ENCODE measurements around the gene C12orf57. TPM values are rescaled to one million over a fixed set of nuclear protein-coding genes. Genes with fewer than 3 reads are reported as not detected.

C12orf57 gene
- polyA plus RNA-seq, 3 donors = 326 to 584 (median 368) TPM

- no peak overlapping the region for H3K27ac ChIP-seq (ENCODE audit: low read depth, low read length)
- WGBS, 3 donors = 82 to 91% (median 88%) methylated on average over 8 of the region's 8 CpGs
These were observed 3.8 kb downstream of the C12orf57 start for GRCh38 chr12:6947615-6948014.

DNA sequence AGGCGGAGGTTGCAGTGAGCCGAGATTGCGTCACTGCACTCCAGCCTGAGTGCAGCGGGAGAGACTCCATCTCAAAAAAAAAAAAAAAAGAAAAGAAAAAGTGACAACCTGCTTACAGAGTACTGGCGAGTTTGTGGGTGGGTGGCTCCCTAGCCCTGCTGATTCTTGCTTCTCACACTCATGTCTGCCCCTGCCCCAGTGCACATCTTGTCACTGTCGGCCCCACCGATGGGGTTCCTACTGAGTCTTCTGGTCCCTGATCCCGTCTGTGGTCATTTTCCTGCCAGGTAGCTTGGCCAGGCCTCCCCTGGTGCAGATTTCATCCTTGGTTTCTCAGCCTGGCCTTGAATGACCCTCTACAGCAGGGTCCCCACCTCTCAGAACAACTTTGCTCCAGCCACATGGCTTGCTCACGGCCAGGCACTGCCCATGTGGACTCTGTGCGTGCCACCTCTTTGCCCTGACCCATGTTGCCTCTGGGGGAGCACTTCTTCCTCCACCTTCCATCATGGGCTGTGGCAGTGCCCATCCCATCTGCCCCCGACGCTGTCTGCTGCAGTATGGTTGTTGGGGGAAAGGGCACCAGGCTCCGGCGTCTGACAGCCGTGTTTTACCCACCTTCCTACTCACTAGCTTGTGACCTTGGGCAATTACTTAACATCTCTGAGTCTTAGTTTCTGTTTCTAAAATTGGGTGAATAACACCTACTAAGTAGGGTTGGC lies 5.2 kb downstream of the C12orf57 start:
- 69 to 73% (median 72%) methylated on average over 15 of the region's 15 CpGs for WGBS, 3 donors
- no peak overlapping the region for H3K27ac ChIP-seq (ENCODE audit: low read depth, low read length)

GRCh38 chr12:6950401-6950801 lies 6.6 kb downstream of the C12orf57 start:
- WGBS, 3 donors = 51 to 75% (median 71%) methylated on average over 1 of the region's 1 CpG
- no peak overlapping the region for H3K27ac ChIP-seq (ENCODE audit: low read depth, low read length)

DNA sequence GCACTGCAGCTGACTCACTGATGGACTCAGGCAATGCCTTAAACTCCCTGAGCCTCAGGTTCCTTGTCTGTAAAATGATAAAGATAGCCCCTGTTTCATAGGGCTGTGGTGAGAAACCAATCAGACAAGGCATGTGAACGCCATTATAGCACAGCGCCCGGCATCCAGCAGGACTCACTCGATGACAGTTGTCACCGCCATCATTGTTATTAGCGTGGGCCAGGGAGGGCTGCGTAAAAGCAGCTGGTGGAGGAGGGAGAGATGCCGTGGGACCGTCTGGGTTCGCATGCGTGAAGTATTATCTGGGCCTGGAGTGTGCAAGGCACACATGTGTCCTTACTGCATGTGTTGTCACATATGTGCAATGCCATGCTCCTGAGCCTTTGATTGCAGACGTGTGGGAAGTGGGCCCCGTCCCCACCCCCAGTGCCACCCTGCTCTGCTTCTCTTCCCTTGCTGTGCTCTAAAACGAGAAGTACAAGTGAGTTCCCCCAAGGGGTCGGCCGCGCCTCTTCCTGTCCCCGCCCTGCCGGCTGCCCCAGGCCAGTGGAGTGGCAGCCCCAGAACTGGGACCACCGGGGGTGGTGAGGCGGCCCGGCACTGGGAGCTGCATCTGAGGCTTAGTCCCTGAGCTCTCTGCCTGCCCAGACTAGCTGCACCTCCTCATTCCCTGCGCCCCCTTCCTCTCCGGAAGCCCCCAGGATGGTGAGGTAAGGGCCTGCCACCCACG lies 7.2 kb downstream of the C12orf57 start, which contains the start of gene PTPN6:
PTPN6 (plus strand) TSS at position 546 of the 730 bp plus-strand sequence; CDS start at position 703, 157 bp downstream.
- 51 to 85% (median 51%) methylated on average over 24 to 25 of the region's 25 CpGs for WGBS, 3 donors
- H3K27ac ChIP-seq (ENCODE audit: low read depth, low read length) = no peak within 1 kb of the TSS

DNA sequence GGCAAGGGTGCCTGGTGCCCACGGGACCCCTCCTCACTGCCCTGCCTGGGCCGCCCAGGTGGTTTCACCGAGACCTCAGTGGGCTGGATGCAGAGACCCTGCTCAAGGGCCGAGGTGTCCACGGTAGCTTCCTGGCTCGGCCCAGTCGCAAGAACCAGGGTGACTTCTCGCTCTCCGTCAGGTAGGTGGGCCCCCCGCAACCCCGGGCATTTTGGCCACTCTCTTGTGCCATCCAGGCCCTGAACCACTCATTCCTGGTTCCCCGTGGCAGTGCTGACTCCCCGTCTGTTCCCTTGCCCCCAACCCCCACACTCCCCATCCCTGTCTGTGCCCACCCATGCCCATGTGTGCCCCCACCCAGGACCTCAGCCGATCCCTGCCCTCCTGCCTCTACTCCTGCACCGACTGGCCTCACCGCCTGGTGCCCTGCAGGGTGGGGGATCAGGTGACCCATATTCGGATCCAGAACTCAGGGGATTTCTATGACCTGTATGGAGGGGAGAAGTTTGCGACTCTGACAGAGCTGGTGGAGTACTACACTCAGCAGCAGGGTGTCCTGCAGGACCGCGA lies 7.8 kb downstream of the C12orf57 start:
- H3K27ac ChIP-seq (ENCODE audit: low read depth, low read length) = no peak overlapping the region
- WGBS, 3 donors = 52 to 88% (median 67%) methylated on average over 20 of the region's 20 CpGs

GRCh38 chr12:6952121-6952862 lies 8.5 kb downstream of the C12orf57 start:
- WGBS, 3 donors = 42 to 77% (median 44%) methylated on average over 22 of the region's 22 CpGs
- no peak overlapping the region for H3K27ac ChIP-seq (ENCODE audit: low read depth, low read length)

DNA sequence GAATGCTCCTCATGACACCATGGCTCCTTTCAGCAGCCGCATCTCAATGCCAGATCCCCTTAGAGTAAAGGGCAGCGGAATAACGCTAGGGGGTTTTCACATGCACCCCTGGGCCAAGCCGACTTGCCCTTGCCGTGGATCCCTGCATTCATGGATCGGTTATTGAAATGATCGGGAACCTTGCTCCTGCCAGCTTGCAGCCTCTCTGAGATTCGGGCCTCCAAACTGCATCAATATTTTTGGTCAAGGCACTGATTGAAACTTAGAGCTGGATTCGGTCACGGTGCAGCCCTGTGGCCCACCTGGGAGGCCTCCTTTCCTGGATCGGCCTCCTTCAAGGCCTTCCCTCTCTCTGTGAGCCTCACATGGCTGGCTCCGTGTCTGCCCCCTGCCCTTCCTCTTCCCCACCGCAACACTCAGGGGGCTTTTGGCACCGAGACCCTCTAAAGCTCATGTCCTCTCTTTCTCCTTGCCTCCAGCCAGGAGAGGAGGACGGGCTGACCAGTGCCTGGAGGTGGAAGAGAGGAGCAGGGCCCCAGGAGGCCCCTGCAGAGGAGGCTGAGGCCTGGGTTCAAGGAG lies 9.1 kb downstream of the C12orf57 start:
- H3K27ac ChIP-seq (ENCODE audit: low read depth, low read length) = no peak overlapping the region
- 57 to 86% (median 69%) methylated on average over 14 to 15 of the region's 15 CpGs for WGBS, 3 donors

- WGBS, 3 donors = 28 to 78% (median 34%) methylated on average over 20 to 24 of the region's 24 CpGs
- no peak overlapping the region for H3K27ac ChIP-seq (ENCODE audit: low read depth, low read length)
These were observed 9.9 kb downstream of the C12orf57 start for GRCh38 chr12:6953442-6954315.

DNA sequence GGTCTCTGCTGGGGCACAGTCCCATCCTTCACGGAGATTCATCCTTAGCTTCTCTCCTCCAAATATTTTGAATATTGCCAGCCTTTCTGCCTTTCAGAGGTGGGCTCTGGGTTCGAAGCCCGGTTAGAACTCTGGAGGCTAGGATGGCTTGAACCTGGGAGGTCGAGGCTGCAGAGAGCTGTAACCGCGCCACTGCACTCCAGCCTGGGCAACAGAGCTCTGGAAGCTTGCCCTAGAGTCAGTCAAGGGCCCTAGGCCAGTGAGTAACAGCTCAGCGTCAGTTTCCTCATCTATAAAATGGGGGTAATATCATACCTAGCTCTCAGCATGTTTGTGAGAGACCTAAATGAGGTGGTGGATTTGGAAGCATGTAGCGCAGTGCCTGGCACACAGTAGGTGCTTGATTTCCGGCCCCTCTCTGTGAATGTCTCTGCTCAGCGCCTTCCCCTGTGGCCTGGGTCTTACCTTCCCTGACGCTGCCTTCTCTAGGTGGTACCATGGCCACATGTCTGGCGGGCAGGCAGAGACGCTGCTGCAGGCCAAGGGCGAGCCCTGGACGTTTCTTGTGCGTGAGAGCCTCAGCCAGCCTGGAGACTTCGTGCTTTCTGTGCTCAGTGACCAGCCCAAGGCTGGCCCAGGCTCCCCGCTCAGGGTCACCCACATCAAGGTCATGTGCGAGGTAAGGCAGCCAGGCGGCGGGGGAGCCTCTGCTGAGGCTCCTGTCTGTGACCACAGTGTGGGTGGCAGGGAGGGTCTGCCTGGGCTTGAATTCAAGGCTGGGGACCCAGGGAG lies 10.7 kb downstream of the C12orf57 start:
- WGBS, 3 donors = 80 to 84% (median 81%) methylated on average over 21 of the region's 21 CpGs
- no peak overlapping the region for H3K27ac ChIP-seq (ENCODE audit: low read depth, low read length)

DNA sequence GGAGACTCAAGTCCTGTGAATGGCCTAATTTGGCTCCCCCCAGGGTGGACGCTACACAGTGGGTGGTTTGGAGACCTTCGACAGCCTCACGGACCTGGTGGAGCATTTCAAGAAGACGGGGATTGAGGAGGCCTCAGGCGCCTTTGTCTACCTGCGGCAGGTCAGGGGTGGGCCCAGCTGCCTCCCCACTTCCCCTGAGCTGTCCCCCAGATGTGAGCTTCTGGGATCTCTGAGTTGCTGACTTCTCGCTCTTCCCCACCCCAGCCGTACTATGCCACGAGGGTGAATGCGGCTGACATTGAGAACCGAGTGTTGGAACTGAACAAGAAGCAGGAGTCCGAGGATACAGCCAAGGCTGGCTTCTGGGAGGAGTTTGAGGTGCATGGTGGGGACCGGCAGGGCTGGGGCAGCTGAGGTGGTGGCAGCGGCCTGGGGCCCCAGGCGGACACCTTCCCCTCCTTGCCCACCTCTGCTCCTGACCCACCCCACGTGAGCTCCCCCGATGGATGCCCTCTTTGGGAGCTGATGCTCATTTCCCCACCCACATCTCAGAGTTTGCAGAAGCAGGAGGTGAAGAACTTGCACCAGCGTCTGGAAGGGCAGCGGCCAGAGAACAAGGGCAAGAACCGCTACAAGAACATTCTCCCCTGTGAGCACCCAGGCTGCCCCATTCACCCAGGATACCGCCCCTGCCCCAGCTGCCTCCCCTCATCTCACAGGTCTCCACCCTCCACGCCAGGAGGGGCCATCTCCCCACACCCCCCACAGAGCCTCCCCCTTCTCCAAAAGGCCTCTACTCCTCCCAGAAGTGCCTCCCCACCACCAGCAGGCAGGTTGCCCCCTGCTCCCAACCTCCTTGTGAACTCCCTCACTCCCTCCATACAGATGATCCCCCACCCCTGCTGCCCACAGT lies 11.5 kb downstream of the C12orf57 start:
- H3K27ac ChIP-seq (ENCODE audit: low read depth, low read length) = no peak overlapping the region
- 86 to 94% (median 86%) methylated on average over 21 to 22 of the region's 22 CpGs for WGBS, 3 donors

DNA sequence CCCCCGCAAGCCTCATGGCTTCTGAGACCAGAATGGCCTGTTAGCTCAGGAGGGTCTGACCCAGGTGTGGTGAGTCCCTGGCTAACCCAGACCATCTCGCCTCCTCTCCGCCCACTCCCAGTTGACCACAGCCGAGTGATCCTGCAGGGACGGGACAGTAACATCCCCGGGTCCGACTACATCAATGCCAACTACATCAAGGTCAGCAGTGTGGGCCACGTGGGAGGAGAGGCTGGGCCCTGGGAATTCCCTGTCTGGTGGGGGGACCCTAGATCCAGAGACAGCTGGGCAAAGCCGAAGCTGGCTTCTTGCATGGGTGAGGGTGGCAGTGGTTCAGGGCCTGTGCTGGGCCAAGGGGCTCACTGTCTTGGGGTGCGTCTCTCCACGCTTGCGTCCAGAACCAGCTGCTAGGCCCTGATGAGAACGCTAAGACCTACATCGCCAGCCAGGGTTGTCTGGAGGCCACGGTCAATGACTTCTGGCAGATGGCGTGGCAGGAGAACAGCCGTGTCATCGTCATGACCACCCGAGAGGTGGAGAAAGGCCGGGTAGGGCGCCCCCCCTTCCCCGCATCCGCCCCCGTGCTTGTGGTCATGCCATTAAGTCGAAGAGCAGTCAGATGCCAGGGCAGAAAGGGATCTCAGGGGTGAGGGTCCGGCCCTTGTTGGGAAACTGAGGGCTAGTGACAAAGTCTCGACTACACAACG lies 12.4 kb downstream of the C12orf57 start:
- WGBS, 3 donors = 72 to 84% (median 73%) methylated on average over 28 of the region's 28 CpGs
- H3K27ac ChIP-seq (ENCODE audit: low read depth, low read length) = no peak overlapping the region

DNA sequence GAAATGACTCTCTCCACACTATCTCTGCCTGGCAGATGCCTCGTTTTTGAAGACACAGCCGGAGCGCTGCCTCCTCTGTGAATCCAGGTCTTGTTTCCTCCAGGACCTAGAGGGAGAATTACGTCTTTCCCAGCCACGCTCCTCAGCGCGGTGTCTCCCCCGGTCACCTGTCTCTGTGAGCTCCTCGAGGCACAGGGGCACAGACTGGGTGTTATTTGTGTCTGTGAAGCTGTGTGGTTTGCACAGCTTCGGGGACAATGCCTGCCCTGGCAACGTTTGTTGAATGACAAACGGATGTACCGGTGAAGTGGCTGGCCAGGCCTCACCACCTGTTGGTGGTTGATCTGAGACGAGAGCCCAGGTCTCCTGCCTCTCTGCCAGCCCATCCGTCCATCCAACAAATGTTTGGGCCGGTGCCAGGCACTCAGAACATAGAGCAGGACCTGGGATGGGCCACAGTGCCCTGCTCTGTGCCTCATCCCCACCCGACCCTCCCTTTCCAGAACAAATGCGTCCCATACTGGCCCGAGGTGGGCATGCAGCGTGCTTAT lies 13.4 kb downstream of the C12orf57 start:
- 85 to 88% (median 85%) methylated on average over 20 of the region's 20 CpGs for WGBS, 3 donors
- no peak overlapping the region for H3K27ac ChIP-seq (ENCODE audit: low read depth, low read length)

- WGBS, 3 donors = 81 to 93% (median 81%) methylated on average over 28 of the region's 28 CpGs
- no peak overlapping the region for H3K27ac ChIP-seq (ENCODE audit: low read depth, low read length)
These were observed 14.2 kb downstream of the C12orf57 start for GRCh38 chr12:6957741-6958608.

- WGBS, 3 donors = 39 to 82% (median 41%) methylated on average over 10 of the region's 10 CpGs
- no peak overlapping the region for H3K27ac ChIP-seq (ENCODE audit: low read depth, low read length)
These were observed 14.8 kb downstream of the C12orf57 start for GRCh38 chr12:6958609-6959057.
